H1 (cell line): ENCODE data around the gene PGM1. TPM values are rescaled to one million over a fixed set of nuclear protein-coding genes. Genes with fewer than 3 reads are reported as not detected.

ENCODE experiments used
- CHD7 ChIP-seq: fragments of 300-600 bp; sonication (generic); IDR thresholded peaks from 2 replicates; pipeline ENCODE4 v1.7.1; 2012; ENCODE audit warnings: low read length, moderate library complexity, mild to moderate bottlenecking, inconsistent platforms; ENCODE audit not compliant: insufficient replicate concordance
- CTBP2 ChIP-seq: IDR thresholded peaks from 2 replicates; pipeline ENCODE4 v1.7.0; 2011; ENCODE audit warnings: borderline replicate concordance, mild to moderate bottlenecking, moderate library complexity, mixed read lengths, low read length; ENCODE audit not compliant: insufficient read depth, insufficient read length
- FOSL1 ChIP-seq: IDR thresholded peaks from 2 replicates; pipeline ENCODE4 v1.6.1; 2011; ENCODE audit warnings: mild to moderate bottlenecking, low read depth, low read length, moderate library complexity; ENCODE audit not compliant: insufficient read depth
- JUN ChIP-seq: IDR thresholded peaks from 2 replicates; pipeline ENCODE4 v1.6.1; 2011; ENCODE audit warnings: low read depth, mild to moderate bottlenecking, improper control_type of control experiment, low read length
- JUND ChIP-seq: IDR thresholded peaks from 2 replicates; pipeline ENCODE4 v1.6.1; 2011; ENCODE audit warnings: mild to moderate bottlenecking, improper control_type of control experiment, low read length
- NANOG ChIP-seq: IDR thresholded peaks from 2 replicates; pipeline ENCODE4 v1.6.1; 2011; ENCODE audit warnings: low read length, low read depth, mild to moderate bottlenecking, inconsistent platforms; ENCODE audit not compliant: insufficient read depth, poor library complexity, severe bottlenecking
- POLR2A ChIP-seq, 2 experiments: IDR thresholded peaks; 1 replicate in 1 of 2; 2 replicates in 1 of 2; pipeline ENCODE4 v1.6.1; 2011; ENCODE audit warnings: low read depth in 2 of 2, low read length in 2 of 2, mild to moderate bottlenecking in 2 of 2; ENCODE audit errors: control extremely low read depth in 1 of 2
- SP2 ChIP-seq: IDR thresholded peaks from 2 replicates; pipeline ENCODE4 v1.6.1; 2012; ENCODE audit warnings: mild to moderate bottlenecking, low read length, inconsistent platforms
- SUZ12 ChIP-seq: fragments of 200-600 bp; sonication (generic); IDR thresholded peaks from 2 replicates; pipeline ENCODE4 v1.6.1; 2012; ENCODE audit warnings: mild to moderate bottlenecking, inconsistent platforms, low read length, moderate library complexity, mixed read lengths
- polyA plus RNA-seq, 7 experiments: library from polyadenylated mRNA; depleted of rRNA in 3 of 7; stranded (reverse) in 5 of 7; unstranded in 2 of 7; fragments of >200 nt in 5 of 7; fragments of 200-250 nt in 2 of 7; gene quantifications; 1 replicate in 5 of 7; 2 replicates in 1 of 7; 4 replicates in 1 of 7; pipeline versions ENCODE4 v1.2.1 to v1.2.3, GENCODE V29; 2011 to 2013; ENCODE audit warnings: missing spikeins in 2 of 7, mixed read lengths in 2 of 7
- total RNA-seq: library from RNA; stranded (reverse); fragmentation: NEBNext Ultra II Directional; extraction: Animal tissue kit (Norgen Biotek cat#: 25700); gene quantifications from 2 replicates; pipeline ENCODE4 v1.2.1, GENCODE V29; 2021

PGM1 gene
- total and polyA plus RNA-seq, 2 of the 8 experiments (the other 6 are each of a cell fraction or from before 2014, with no cell fraction given), result 33.0 to 65.4 TPM

- TF ChIP-seq SUZ12 (no peak), NANOG (no peak), SP2 (no peak), FOSL1 (no peak), JUND (no peak), JUN (no peak), CHD7 (no peak), CTBP2 (no peak), POLR2A (IDR thresholded peaks at IDR 0.05; ENCODE audit: control extremely low read depth in 1 of 2, low read depth in 2 of 2, low read length in 2 of 2) (no peak)
Observed at GRCh38 chr1:63683759-63684158, 90.5 kb downstream of the PGM1 start (continued).
